ENCODE results near the gene VCP. TPM values are rescaled to one million over a fixed set of nuclear protein-coding genes. Genes with fewer than 3 reads are reported as not detected.

The VCP gene
- total RNA-seq, 1 donor = 267 TPM

DNA sequence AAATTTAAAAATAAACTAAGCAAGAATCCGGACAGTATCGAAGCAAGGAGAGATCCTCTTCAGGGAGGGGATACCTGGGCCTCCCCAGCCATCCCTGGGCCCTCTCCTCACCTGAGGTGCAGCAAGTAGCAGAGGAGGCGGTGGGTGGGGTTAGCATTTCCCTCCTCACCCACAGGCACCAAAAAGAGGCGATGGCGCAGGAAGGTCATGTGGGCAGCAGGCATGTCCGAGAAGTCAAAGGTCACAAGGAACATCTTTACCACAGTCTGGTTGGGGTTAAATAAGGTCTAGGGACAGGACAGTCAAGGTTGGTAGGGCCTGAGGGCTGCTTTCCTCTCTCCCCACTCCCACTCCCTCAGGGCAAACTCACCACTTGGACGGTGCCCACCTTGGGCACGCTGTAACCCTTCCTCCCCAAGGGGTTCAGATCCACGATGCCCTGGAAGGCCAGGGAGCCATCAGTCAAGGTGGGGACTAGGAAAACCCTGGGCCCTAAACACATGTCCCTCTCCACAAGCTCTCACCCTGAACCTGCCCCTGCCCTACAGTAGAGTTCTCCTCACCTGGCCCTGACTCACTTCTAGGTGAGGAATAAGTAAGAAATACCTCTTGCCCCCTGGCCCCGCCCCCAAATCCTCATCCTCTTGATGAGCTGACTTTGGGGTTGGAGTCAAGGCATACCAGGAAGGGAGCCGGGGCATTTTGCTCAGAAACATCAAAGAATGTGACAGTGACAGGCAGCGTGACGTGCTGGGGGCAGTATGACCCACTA, 33.3 kb upstream of the VCP start:
- TF ChIP-seq, protein P1, sequence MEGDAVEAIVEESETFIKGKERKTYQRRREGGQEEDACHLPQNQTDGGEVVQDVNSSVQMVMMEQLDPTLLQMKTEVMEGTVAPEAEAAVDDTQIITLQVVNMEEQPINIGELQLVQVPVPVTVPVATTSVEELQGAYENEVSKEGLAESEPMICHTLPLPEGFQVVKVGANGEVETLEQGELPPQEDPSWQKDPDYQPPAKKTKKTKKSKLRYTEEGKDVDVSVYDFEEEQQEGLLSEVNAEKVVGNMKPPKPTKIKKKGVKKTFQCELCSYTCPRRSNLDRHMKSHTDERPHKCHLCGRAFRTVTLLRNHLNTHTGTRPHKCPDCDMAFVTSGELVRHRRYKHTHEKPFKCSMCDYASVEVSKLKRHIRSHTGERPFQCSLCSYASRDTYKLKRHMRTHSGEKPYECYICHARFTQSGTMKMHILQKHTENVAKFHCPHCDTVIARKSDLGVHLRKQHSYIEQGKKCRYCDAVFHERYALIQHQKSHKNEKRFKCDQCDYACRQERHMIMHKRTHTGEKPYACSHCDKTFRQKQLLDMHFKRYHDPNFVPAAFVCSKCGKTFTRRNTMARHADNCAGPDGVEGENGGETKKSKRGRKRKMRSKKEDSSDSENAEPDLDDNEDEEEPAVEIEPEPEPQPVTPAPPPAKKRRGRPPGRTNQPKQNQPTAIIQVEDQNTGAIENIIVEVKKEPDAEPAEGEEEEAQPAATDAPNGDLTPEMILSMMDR (IDR thresholded peaks at IDR 0.05; ENCODE audit: extremely low read depth, low read depth, low read length) = no peak
- Histone ChIP-seq H3K4me1 (ENCODE audit: insufficient read depth, low read length) (peaks cover 31% of the 10 kb centered on the region), H3K9me3 (ENCODE audit: low read depth, low read length) (no peaks in the 10 kb centered on the region), H3K27me3 (ENCODE audit: insufficient read depth, low read length) (no peaks in the 10 kb centered on the region), H4K20me1 (ENCODE audit: insufficient read depth, low read length) (peaks cover 29% of the 10 kb centered on the region), H3K79me2 (ENCODE audit: insufficient read depth, low read length) (peaks cover 65% of the 10 kb centered on the region), H2AFZ (ENCODE audit: low read length) (no peak overlapping the region), H3K4me3 (ENCODE audit: insufficient read depth, low read length) (no peak overlapping the region), H3K27ac (ENCODE audit: low read depth, low read length) (no peak overlapping the region), H3K4me2 (ENCODE audit: insufficient read depth, low read length) (no peak overlapping the region), H3K36me3 (ENCODE audit: insufficient read depth, low read length) (peaks cover 60% of the 10 kb centered on the region)
- DNase-seq (ENCODE audit: insufficient read length, low spot score, missing footprints) = peak; percentile 59

DNA sequence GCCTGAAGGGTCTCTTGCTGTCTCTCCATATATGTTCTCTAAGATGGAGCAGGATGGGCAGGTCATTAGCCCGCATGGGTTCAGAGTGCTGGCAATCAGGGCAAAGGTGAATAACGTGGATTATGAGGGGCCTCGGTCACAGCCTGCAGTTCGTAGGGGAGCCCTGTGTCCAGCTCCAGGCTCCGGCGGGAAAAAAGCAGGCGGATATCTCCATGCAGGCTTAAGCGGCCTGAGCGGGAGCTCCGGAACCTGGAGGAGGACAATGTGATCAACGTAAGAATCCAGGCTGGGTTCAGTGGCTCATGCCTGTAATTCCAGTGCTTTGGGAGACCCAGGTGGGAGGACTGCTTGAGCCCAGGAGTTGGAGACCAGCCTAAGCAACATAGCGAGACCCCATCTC, 32.7 kb upstream of the VCP start:
- Histone ChIP-seq H3K79me2 (ENCODE audit: insufficient read depth, low read length) (peaks cover 59% of the 10 kb centered on the region), H3K9me3 (ENCODE audit: low read depth, low read length) (no peaks in the 10 kb centered on the region), H3K27me3 (ENCODE audit: insufficient read depth, low read length) (no peaks in the 10 kb centered on the region), H2AFZ (ENCODE audit: low read length) (no peak overlapping the region), H3K4me2 (ENCODE audit: insufficient read depth, low read length) (no peak overlapping the region), H3K4me1 (ENCODE audit: insufficient read depth, low read length) (peaks cover 24% of the 10 kb centered on the region), H3K27ac (ENCODE audit: low read depth, low read length) (no peak overlapping the region), H3K36me3 (ENCODE audit: insufficient read depth, low read length) (peaks cover 67% of the 10 kb centered on the region), H3K4me3 (ENCODE audit: insufficient read depth, low read length) (no peak overlapping the region), H4K20me1 (ENCODE audit: insufficient read depth, low read length) (peaks cover 26% of the 10 kb centered on the region)
- DNase-seq (ENCODE audit: insufficient read length, low spot score, missing footprints) = no peak
- TF ChIP-seq, protein P1 (IDR thresholded peaks at IDR 0.05; ENCODE audit: extremely low read depth, low read depth, low read length) = no peak

DNA sequence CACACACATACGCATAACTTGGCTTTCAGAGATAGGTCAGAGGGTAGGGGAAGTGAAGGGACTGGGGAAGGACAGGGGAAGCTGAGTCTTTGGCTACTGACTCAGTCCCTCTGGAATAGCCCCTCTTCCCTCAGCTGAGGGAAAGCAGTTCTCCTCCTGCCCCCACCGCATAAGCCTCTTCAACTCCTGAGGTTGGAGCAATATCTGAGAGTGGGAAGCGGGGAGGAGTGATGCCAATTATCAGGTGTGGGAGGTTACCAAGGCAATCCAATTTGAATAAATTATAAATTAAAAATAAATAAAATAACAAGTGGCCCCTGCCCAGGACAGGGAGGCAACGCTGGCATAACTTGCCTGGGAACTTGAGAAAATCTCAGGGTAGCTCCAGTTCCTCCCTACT, 32.2 kb upstream of the VCP start:
- TF ChIP-seq, protein P1 (IDR thresholded peaks at IDR 0.05; ENCODE audit: extremely low read depth, low read depth, low read length) = no peak
- H3K27me3 ChIP-seq (ENCODE audit: insufficient read depth, low read length) = no peaks in the 10 kb centered on the region
- peaks cover 72% of the 10 kb centered on the region for H3K36me3 ChIP-seq (ENCODE audit: insufficient read depth, low read length)
- peaks cover 23% of the 10 kb centered on the region for H4K20me1 ChIP-seq (ENCODE audit: insufficient read depth, low read length)
- H3K27ac ChIP-seq (ENCODE audit: low read depth, low read length) = peak overlapping the region; percentile 97
- H2AFZ ChIP-seq (ENCODE audit: low read length) = no peak overlapping the region
- H3K9me3 ChIP-seq (ENCODE audit: low read depth, low read length) = no peaks in the 10 kb centered on the region
- H3K4me2 ChIP-seq (ENCODE audit: insufficient read depth, low read length) = no peak overlapping the region
- DNase-seq (ENCODE audit: insufficient read length, low spot score, missing footprints) = peak; percentile 10
- H3K4me1 ChIP-seq (ENCODE audit: insufficient read depth, low read length) = peaks cover 20% of the 10 kb centered on the region
- H3K79me2 ChIP-seq (ENCODE audit: insufficient read depth, low read length) = peaks cover 53% of the 10 kb centered on the region
- no peak overlapping the region for H3K4me3 ChIP-seq (ENCODE audit: insufficient read depth, low read length)

DNA sequence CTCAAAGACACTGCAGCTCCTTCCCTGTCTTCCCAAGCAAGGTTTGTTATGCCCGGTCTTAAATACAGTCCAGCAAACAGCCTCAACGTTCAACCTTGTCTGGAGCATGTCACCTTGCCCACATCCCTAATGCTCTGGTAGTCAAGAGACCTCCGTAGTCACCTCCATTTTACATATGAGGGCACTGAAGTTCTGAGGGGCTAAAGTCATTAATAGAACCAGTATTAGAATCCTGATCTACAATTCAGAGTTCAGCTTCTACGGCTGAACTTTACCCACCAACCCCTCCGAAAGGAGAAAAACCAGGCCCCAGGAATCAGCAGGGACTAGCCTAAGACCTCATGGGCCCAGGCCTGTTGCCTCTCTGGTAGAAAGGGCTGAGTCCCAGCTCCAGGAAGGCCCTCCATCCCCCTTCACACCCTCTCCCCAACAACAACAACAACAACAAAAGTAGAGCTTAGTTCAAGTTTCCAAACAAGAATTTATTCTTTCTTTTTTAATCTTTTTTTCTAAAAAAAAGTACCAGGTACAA, 31.3 kb upstream of the VCP start:
- peaks cover 14% of the 10 kb centered on the region for H4K20me1 ChIP-seq (ENCODE audit: insufficient read depth, low read length)
- peak; percentile 83 for DNase-seq (ENCODE audit: insufficient read length, low spot score, missing footprints)

More for the DNA sequence above, 31.3 kb upstream of the VCP start:
- peak overlapping the region; percentile 74 for H3K4me3 ChIP-seq (ENCODE audit: insufficient read depth, low read length)
- H2AFZ ChIP-seq (ENCODE audit: low read length) = peak overlapping the region; percentile 94
- H3K4me2 ChIP-seq (ENCODE audit: insufficient read depth, low read length) = peak overlapping the region; percentile 97
- TF ChIP-seq, protein P1 (IDR thresholded peaks at IDR 0.05; ENCODE audit: extremely low read depth, low read depth, low read length) = no peak
- peaks cover 20% of the 10 kb centered on the region for H3K4me1 ChIP-seq (ENCODE audit: insufficient read depth, low read length)
- H3K79me2 ChIP-seq (ENCODE audit: insufficient read depth, low read length) = peaks cover 45% of the 10 kb centered on the region
- H3K27me3 ChIP-seq (ENCODE audit: insufficient read depth, low read length) = no peaks in the 10 kb centered on the region
- H3K27ac ChIP-seq (ENCODE audit: low read depth, low read length) = peak overlapping the region; percentile 97
- no peaks in the 10 kb centered on the region for H3K9me3 ChIP-seq (ENCODE audit: low read depth, low read length)
- peaks cover 68% of the 10 kb centered on the region for H3K36me3 ChIP-seq (ENCODE audit: insufficient read depth, low read length)

Data from osteoblast (primary cell).